GM06990 (cell line): ENCODE data around the gene MBD6.

Experiments
- DNase-seq: peaks from one replicate; pipeline ENCODE4 v3.0.0-alpha.2; 2011; ENCODE audit not compliant: insufficient read length; ENCODE audit errors: extremely low read depth
- H3K27me3 ChIP-seq: replicated peaks from 2 replicates; pipeline ENCODE4 v1.6.0; 2011; ENCODE audit warnings: low read length; ENCODE audit not compliant: control insufficient read depth, insufficient read depth
- H3K36me3 ChIP-seq: 2 replicates; pipeline ENCODE4 v1.5.1; 2011; ENCODE audit warnings: low read length; ENCODE audit not compliant: control insufficient read depth, insufficient read depth
- H3K4me3 ChIP-seq: replicated peaks from 2 replicates; pipeline ENCODE4 v1.5.1; 2011; ENCODE audit warnings: low read depth, mild to moderate bottlenecking, control low read depth, low read length
- CTCF ChIP-seq: IDR thresholded peaks from 2 replicates; pipeline ENCODE4 v1.5.1; 2011; ENCODE audit warnings: low read length, control low read depth, mild to moderate bottlenecking, inconsistent platforms; ENCODE audit not compliant: insufficient read depth, poor library complexity, severe bottlenecking

MBD6 gene

DNA sequence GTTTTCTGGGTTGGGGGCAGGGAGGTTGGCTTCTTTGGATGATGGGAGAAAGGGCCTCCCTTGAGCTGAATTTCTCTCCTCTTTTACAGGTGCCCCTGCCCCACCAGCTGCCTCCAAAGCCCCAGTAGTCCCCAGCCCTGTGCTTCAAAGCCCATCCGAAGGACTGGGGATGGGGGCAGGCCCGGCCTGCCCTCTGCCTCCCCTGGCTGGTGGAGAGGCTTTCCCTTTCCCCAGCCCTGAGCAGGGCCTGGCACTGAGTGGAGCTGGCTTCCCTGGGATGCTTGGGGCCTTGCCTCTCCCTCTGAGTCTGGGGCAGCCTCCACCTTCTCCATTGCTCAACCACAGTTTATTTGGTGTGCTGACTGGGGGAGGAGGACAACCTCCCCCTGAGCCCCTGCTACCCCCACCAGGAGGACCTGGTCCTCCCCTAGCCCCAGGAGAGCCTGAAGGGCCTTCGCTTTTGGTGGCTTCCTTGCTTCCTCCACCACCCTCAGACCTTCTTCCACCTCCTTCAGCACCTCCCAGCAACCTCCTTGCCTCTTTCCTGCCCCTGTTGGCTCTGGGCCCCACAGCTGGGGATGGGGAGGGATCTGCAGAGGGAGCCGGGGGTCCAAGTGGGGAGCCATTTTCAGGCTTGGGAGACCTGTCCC lies 4.0 kb downstream of the MBD6 start:
- no peak for DNase-seq
- Histone ChIP-seq H3K4me3 (no peak overlapping the region), H3K27me3 (no peaks in the 10 kb centered on the region), H3K36me3 (peaks cover 37% of the 10 kb centered on the region)
- no peak for TF ChIP-seq CTCF

- H3K36me3 ChIP-seq = peaks cover 37% of the 10 kb centered on the region
- no peak for TF ChIP-seq CTCF
- DNase-seq = no peak
- H3K4me3 ChIP-seq = no peak overlapping the region
- H3K27me3 ChIP-seq = no peaks in the 10 kb centered on the region
Observed at GRCh38 chr12:57527184-57527583, 4.6 kb downstream of the MBD6 start.

GRCh38 chr12:57528176-57528575 lies 5.6 kb downstream of the MBD6 start:
- DNase-seq = no peak
- no peak for TF ChIP-seq CTCF
- H3K27me3 ChIP-seq = no peaks in the 10 kb centered on the region
- H3K36me3 ChIP-seq = peaks cover 45% of the 10 kb centered on the region
- H3K4me3 ChIP-seq = no peak overlapping the region

- DNase-seq = no peak
- Histone ChIP-seq H3K36me3 (peaks cover 48% of the 10 kb centered on the region), H3K27me3 (no peaks in the 10 kb centered on the region), H3K4me3 (no peak overlapping the region)
- no peak for TF ChIP-seq CTCF
Observed at GRCh38 chr12:57528831-57529555, 6.4 kb downstream of the MBD6 start.

DNA sequence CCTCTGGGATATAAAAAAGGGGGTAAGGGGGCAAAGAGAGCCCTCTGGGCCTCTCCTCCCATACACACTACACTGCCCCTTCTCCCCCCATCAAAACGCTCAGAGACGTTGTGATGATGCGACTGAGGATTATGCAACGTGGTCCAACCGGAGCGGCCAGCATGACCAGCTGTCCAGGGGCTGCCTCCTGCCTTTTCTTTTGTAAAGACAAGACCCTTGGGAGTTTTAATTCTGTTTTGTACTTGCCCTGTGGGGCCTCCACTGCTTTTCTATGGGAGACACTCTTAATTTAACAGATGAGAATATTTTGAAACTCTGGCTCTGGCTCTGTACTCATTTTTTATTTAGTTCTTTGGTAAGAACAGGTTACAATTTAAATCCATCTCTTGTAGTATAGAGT lies 7.2 kb downstream of the MBD6 start:
- no peak for DNase-seq
- Histone ChIP-seq H3K36me3 (peaks cover 50% of the 10 kb centered on the region), H3K4me3 (no peak overlapping the region), H3K27me3 (no peaks in the 10 kb centered on the region)
- no peak for TF ChIP-seq CTCF
